ENCODE data around the gene RAB4B. TPM values are rescaled to one million over a fixed set of nuclear protein-coding genes. Genes with fewer than 3 reads are reported as not detected.

Gene RAB4B
- total RNA-seq, 1 experiment from 2014 or later: 29.7 TPM

- TF ChIP-seq ARID4B (CRISPR knock-in tag; IDR thresholded peaks at IDR 0.05; ENCODE audit: borderline replicate concordance): peak; percentile 31; the same call in 1 of the 2 replicates
Observed at GRCh38 chr19:40799558-40800338, 21.7 kb downstream of the RAB4B start (continued).

DNA sequence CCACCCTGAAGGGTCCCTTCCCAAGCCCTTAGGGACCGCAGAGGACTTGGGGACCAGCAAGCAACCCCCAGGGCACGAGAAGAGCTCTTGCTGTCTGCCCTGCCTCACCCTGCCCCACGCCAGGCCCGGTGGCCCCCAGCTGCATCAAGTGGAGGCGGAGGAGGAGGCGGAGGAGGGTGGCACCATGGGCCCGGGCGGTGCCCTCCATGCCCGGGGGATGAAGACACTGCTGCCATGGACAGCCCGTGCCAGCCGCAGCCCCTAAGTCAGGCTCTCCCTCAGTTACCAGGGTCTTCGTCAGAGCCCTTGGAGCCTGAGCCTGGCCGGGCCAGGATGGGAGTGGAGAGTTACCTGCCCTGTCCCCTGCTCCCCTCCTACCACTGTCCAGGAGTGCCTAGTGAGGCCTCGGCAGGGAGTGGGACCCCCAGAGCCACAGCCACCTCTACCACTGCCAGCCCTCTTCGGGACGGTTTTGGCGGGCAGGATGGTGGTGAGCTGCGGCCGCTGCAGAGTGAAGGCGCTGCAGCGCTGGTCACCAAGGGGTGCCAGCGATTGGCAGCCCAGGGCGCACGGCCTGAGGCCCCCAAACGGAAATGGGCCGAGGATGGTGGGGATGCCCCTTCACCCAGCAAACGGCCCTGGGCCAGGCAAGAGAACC is 22.4 kb downstream of the RAB4B start:
- Mint-ChIP-seq H3K36me3 (peaks cover 9% of the 10 kb centered on the region), H3K9me3 (no peaks in the 10 kb centered on the region), H3K27me3 (ENCODE audit: low read depth) (no peaks in the 10 kb centered on the region), H3K4me3 (peak overlapping the region; percentile 84), H3K27ac (peak overlapping the region; percentile 87), H3K4me1 (peaks cover 56% of the 10 kb centered on the region)
- ChIA-PET POLR2A (interaction anchor here (0.9 kb wide), 1 partner anchor 84 kb away, joined by 18 read pairs; the partner anchor contains the start of genes COQ8B and ITPKC), CTCF (interaction anchor here (0.6 kb wide), 1 partner anchor 66 kb away, joined by 4 read pairs; no protein-coding TSS in a partner anchor)
- ATAC-seq: no peak
- 0 out of 2 replicates have a peak, but pooled peaks have one; percentile 26 for TF ChIP-seq ESRRA (CRISPR knock-in tag; IDR thresholded peaks at IDR 0.05; ENCODE audit: borderline replicate concordance)
- no peak for TF ChIP-seq ZNF317 (CRISPR knock-in tag; IDR thresholded peaks at IDR 0.05; ENCODE audit: borderline replicate concordance, low read depth)
- TF ChIP-seq ZNF423 (CRISPR knock-in tag; IDR thresholded peaks at IDR 0.05): no peak
- DNase-seq (ENCODE audit: low spot score): no peak

DNA sequence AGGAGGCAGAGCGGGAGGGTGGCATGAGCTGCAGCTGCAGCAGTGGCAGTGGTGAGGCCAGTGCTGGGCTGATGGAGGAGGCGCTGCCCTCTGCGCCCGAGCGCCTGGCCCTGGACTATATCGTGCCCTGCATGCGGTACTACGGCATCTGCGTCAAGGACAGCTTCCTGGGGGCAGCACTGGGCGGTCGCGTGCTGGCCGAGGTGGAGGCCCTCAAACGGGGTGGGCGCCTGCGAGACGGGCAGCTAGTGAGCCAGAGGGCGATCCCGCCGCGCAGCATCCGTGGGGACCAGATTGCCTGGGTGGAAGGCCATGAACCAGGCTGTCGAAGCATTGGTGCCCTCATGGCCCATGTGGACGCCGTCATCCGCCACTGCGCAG is 22.9 kb downstream of the RAB4B start:
- ChIA-PET CTCF (no interaction called here), POLR2A (interaction anchor here (0.6 to 0.9 kb wide), 2 partner anchors 84 to 180 kb away, joined by 4 to 18 read pairs; partner anchors contain the start of genes COQ8B and ITPKC)
- ATAC-seq (no peak), DNase-seq (ENCODE audit: low spot score) (no peak)
- Mint-ChIP-seq H3K36me3 (peaks cover 9% of the 10 kb centered on the region), H3K4me3 (peak overlapping the region; percentile 84), H3K27ac (no peak overlapping the region), H3K27me3 (ENCODE audit: low read depth) (no peaks in the 10 kb centered on the region), H3K4me1 (peaks cover 61% of the 10 kb centered on the region), H3K9me3 (no peaks in the 10 kb centered on the region)
- TF ChIP-seq FOXP1 (CRISPR knock-in tag; IDR thresholded peaks at IDR 0.05; ENCODE audit: borderline replicate concordance): peak; percentile 35; the same call in 1 of the 2 replicates
- TF ChIP-seq ZNF281 (CRISPR knock-in tag; IDR thresholded peaks at IDR 0.05): no peak
- TF ChIP-seq TEAD4 (CRISPR knock-in tag; IDR thresholded peaks at IDR 0.05): no peak

DNA sequence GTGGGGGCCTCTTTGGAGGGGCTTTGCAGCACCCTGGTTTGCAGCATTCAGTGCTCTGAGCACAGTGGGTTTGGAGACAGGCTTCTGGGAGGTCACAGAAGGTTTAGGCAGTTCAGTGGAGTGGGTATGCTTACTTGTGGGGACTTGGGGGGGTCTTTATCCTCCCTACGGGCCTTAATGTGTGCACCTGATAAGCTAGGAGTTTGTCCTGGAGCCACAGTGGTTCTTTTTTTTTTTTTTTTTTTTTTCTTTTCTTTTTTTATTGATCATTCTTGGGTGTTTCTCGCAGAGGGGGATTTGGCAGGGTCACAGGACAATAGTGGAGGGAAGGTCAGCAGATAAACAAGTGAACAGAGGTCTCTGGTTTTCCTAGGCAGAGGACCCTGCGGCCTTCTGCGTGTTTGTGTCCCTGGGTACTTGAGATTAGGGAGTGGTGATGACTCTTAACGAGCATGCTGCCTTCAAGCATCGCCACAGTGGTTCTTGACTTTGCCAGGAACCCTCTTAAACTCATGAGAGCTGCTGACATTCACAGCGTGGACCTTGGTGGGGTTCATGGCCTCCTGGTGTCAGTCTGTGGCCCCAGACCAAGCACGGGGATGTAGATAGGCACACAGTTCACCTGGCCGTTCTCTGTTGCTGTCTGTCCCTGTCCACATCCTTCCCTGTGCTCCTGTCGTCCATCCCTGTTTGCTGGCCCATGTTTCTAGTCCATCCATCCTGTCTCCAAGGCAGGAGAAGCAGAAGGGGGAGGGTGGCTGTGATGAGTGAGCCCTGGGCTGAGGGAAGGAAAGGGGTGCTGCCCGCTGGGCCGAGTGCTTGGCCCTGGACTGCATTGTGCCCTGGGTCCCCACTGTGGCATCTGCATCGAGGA is 23.6 kb downstream of the RAB4B start:
- CTCF ChIA-PET: interaction anchor here (0.9 kb wide), 1 partner anchor 138 kb away, joined by 3 read pairs; no protein-coding TSS in a partner anchor
- TF ChIP-seq CBFB (CRISPR knock-in tag; IDR thresholded peaks at IDR 0.05; ENCODE audit: low read depth) (no peak), AFF4 (CRISPR knock-in tag; IDR thresholded peaks at IDR 0.05; ENCODE audit: borderline replicate concordance) (no peak), ATF1 (CRISPR knock-in tag; IDR thresholded peaks at IDR 0.05) (no peak), NFE2L1 (CRISPR knock-in tag; IDR thresholded peaks at IDR 0.05) (no peak)
- TF ChIP-seq, protein P1, sequence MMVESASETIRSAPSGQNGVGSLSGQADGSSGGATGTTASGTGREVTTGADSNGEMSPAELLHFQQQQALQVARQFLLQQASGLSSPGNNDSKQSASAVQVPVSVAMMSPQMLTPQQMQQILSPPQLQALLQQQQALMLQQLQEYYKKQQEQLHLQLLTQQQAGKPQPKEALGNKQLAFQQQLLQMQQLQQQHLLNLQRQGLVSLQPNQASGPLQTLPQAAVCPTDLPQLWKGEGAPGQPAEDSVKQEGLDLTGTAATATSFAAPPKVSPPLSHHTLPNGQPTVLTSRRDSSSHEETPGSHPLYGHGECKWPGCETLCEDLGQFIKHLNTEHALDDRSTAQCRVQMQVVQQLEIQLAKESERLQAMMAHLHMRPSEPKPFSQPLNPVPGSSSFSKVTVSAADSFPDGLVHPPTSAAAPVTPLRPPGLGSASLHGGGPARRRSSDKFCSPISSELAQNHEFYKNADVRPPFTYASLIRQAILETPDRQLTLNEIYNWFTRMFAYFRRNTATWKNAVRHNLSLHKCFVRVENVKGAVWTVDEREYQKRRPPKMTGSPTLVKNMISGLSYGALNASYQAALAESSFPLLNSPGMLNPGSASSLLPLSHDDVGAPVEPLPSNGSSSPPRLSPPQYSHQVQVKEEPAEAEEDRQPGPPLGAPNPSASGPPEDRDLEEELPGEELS (CRISPR knock-in tag; IDR thresholded peaks at IDR 0.05): no peak

More for the DNA sequence above, 23.6 kb downstream of the RAB4B start:
- H3K4me1 Mint-ChIP-seq: peaks cover 68% of the 10 kb centered on the region
- peak overlapping the region; percentile 56 for H3K4me3 Mint-ChIP-seq
- no peaks in the 10 kb centered on the region for H3K9me3 Mint-ChIP-seq
- H3K27ac Mint-ChIP-seq: peak overlapping the region; percentile 85
- DNase-seq (ENCODE audit: low spot score) (no peak), ATAC-seq (no peak)
- POLR2A ChIA-PET: interaction anchor here (0.6 to 0.9 kb wide), 2 partner anchors 85 to 179 kb away, joined by 4 to 18 read pairs; partner anchors contain the start of genes COQ8B and ITPKC
- no peaks in the 10 kb centered on the region for H3K27me3 Mint-ChIP-seq (ENCODE audit: low read depth)
- H3K36me3 Mint-ChIP-seq: peaks cover 9% of the 10 kb centered on the region
